GM23338 (cell line): ENCODE measurements around the gene ABCA1. TPM values are rescaled to one million over a fixed set of nuclear protein-coding genes. Genes with fewer than 3 reads are reported as not detected.

ENCODE experiments used
- ATAC-seq: fragments of 200-7000 bp; cut with Tn5 transposase; 3 replicates; pipeline ENCODE4 v1.9.1; 2020
- DNase-seq: peaks from one replicate; pipeline ENCODE4 v3.0.0-alpha.2; 2015; ENCODE audit warnings: low spot score
- H2AFZ ChIP-seq: fragments of 200-600 bp; sonication (generic); 2 replicates; pipeline ENCODE4 v1.8.0; 2016; ENCODE audit warnings: antibody characterized with exemption, mild to moderate bottlenecking, moderate library complexity
- H3F3A ChIP-seq: fragments of 200-600 bp; sonication (generic); replicated peaks from 2 replicates; pipeline ENCODE4 v1.8.0; 2017; ENCODE audit warnings: antibody characterized with exemption, mixed run types, low read depth
- H3K27ac ChIP-seq: fragments of 200-600 bp; sonication (generic); 2 replicates; pipeline ENCODE4 v1.6.1; 2016; ENCODE audit warnings: low read depth
- H3K27me3 ChIP-seq: fragments of 200-600 bp; sonication (generic); 2 replicates; pipeline ENCODE4 v1.8.0; 2016; ENCODE audit warnings: mild to moderate bottlenecking, mixed run types, moderate library complexity; ENCODE audit not compliant: insufficient read depth
- H3K36me3 ChIP-seq: fragments of 200-600 bp; sonication (generic); 2 replicates; pipeline ENCODE4 v1.8.0; 2016; ENCODE audit warnings: mild to moderate bottlenecking; ENCODE audit not compliant: insufficient read depth
- H3K4me1 ChIP-seq: fragments of 200-600 bp; sonication (generic); 2 replicates; pipeline ENCODE4 v1.8.0; 2016; ENCODE audit warnings: mild to moderate bottlenecking, moderate library complexity; ENCODE audit not compliant: insufficient read depth
- H3K4me2 ChIP-seq: fragments of 200-600 bp; sonication (generic); 2 replicates; pipeline ENCODE4 v1.7.1; 2017; ENCODE audit warnings: mixed run types
- H3K4me3 ChIP-seq: fragments of 200-600 bp; sonication (generic); 2 replicates; pipeline ENCODE4 v1.6.1; 2016; ENCODE audit warnings: mixed run types
- H3K79me2 ChIP-seq: fragments of 200-600 bp; sonication (generic); replicated peaks from 2 replicates; pipeline ENCODE4 v1.8.0; 2017; ENCODE audit warnings: mild to moderate bottlenecking; ENCODE audit not compliant: insufficient read depth
- H3K9me2 ChIP-seq: fragments of 200-600 bp; sonication (generic); 2 replicates; pipeline ENCODE4 v1.8.0; 2017; ENCODE audit not compliant: insufficient read depth
- H4K20me1 ChIP-seq: fragments of 200-600 bp; sonication (generic); replicated peaks from 2 replicates; pipeline ENCODE4 v1.8.0; 2017; ENCODE audit warnings: mild to moderate bottlenecking; ENCODE audit not compliant: insufficient read depth
- H3K27ac Mint-ChIP-seq: 2 replicates; pipeline ENCODE4 v1.8.0; 2020; ENCODE audit warnings: inconsistent platforms, mild to moderate bottlenecking, moderate library complexity, mixed read lengths
- H3K27me3 Mint-ChIP-seq: 3 replicates; pipeline ENCODE4 v1.8.0; 2022; ENCODE audit warnings: low read depth, mild to moderate bottlenecking, moderate library complexity, mixed read lengths, inconsistent platforms; ENCODE audit not compliant: insufficient read depth, poor library complexity
- H3K36me3 Mint-ChIP-seq: 3 replicates; pipeline ENCODE4 v1.8.0; 2021; ENCODE audit warnings: low read depth, mild to moderate bottlenecking, inconsistent platforms, moderate library complexity, mixed read lengths
- H3K4me1 Mint-ChIP-seq: 3 replicates; pipeline ENCODE4 v1.8.0; 2020; ENCODE audit warnings: mild to moderate bottlenecking, inconsistent platforms, mixed read lengths
- H3K4me3 Mint-ChIP-seq: 3 replicates; pipeline ENCODE4 v1.8.0; 2021; ENCODE audit warnings: moderate library complexity, mild to moderate bottlenecking, inconsistent platforms, mixed read lengths
- H3K9me3 Mint-ChIP-seq: 3 replicates; pipeline ENCODE4 v1.8.0; 2020; ENCODE audit warnings: moderate library complexity, mild to moderate bottlenecking, inconsistent platforms, mixed read lengths
- CREB1 ChIP-seq: fragments of 250-450 bp; sonication (Bioruptor Pico); IDR thresholded peaks from 2 replicates; pipeline ENCODE4 v1.5.0; 2020; ENCODE audit warnings: low read depth, mild to moderate bottlenecking, moderate library complexity
- CTCF ChIP-seq, 2 experiments: fragments of 200-600 bp in 1 of 2; sonication (generic) in 1 of 2; conservative IDR thresholded peaks; 2 replicates each; pipeline versions ENCODE4 v1.5.1 to v1.6.1; 2016 to 2017; ENCODE audit warnings: antibody characterized with exemption in 2 of 2, low read depth in 2 of 2, mild to moderate bottlenecking in 2 of 2, moderate library complexity in 1 of 2
- EZH2 ChIP-seq: fragments of 200-600 bp; sonication (generic); IDR thresholded peaks from one replicate; pipeline ENCODE4 v1.8.0; 2017; ENCODE audit warnings: antibody characterized with exemption, mild to moderate bottlenecking, low read depth; ENCODE audit not compliant: unreplicated experiment
- EZH2phosphoT487 ChIP-seq: fragments of 200-600 bp; sonication (generic); IDR thresholded peaks from one replicate; pipeline ENCODE4 v1.8.1; 2018; ENCODE audit warnings: antibody characterized with exemption; ENCODE audit not compliant: unreplicated experiment
- NANOG ChIP-seq: IDR thresholded peaks from 2 replicates; pipeline ENCODE4 v1.6.1; 2016; ENCODE audit warnings: antibody characterized with exemption, borderline replicate concordance
- POLR2AphosphoS5 ChIP-seq: IDR thresholded peaks from 2 replicates; pipeline ENCODE4 v1.6.1; 2016; ENCODE audit warnings: antibody characterized with exemption, low read depth
- ZNF331 ChIP-seq: fragments of 250-450 bp; sonication (Bioruptor Pico); IDR thresholded peaks from 2 replicates; pipeline ENCODE4 v1.5.0; 2020; ENCODE audit warnings: low read depth, mild to moderate bottlenecking, moderate library complexity
- ZNF462 ChIP-seq: fragments of 250-450 bp; sonication (Bioruptor Pico); IDR thresholded peaks from 2 replicates; pipeline ENCODE4 v1.5.0; 2020; ENCODE audit warnings: mild to moderate bottlenecking, moderate library complexity
- polyA plus RNA-seq: library from polyadenylated mRNA; unstranded; fragments of >200 nt; fragmentation: Nextera tagmentation; extraction: Ambion mirVana; gene quantifications from 2 replicates; pipeline ENCODE4 v1.2.1, GENCODE V29; 2016
- total RNA-seq: library from RNA; depleted of rRNA; stranded (reverse); fragments of >200 nt; shearing (Covaris generic); gene quantifications from 2 replicates; pipeline ENCODE4 v1.2.3, GENCODE V29; 2014

Gene ABCA1
- total and polyA plus RNA-seq, 2 experiments from 2014 or later, result 1.4 to 2.8 TPM

- no peak for TF ChIP-seq ZNF462 (CRISPR knock-in tag)
- TF ChIP-seq ZNF331, result no peak
- no peak for TF ChIP-seq EZH2phosphoT487
- TF ChIP-seq POLR2AphosphoS5, result no peak
- TF ChIP-seq NANOG, result no peak
These were observed 91.7 kb downstream of the ABCA1 start (continued) for GRCh38 chr9:104836235-104836634.

- no peaks in the 10 kb centered on the region for H3K36me3 ChIP-seq
- ATAC-seq, result no peak
- TF ChIP-seq ZNF462 (CRISPR knock-in tag) (no peak), CREB1 (no peak), CTCF (conservative IDR thresholded peaks at IDR 0.05; ENCODE audit: low read depth in 2 of 2) (no peak), EZH2 (no peak)
These were observed 92.8 kb downstream of the ABCA1 start for GRCh38 chr9:104835161-104835560.

More at GRCh38 chr9:104835161-104835560, 92.8 kb downstream of the ABCA1 start:
- Histone ChIP-seq H2AFZ (no peak overlapping the region), H3K27ac (no peak overlapping the region), H3K79me2 (no peaks in the 10 kb centered on the region), H3K4me3 (no peak overlapping the region), H3K27me3 (no peaks in the 10 kb centered on the region), H3K9me2 (no peaks in the 10 kb centered on the region), H3K4me1 (peaks cover 6% of the 10 kb centered on the region; the same call in 1 of the 2 replicates), H4K20me1 (no peaks in the 10 kb centered on the region), H3F3A (no peaks in the 10 kb centered on the region), H3K4me2 (no peak overlapping the region)
- DNase-seq, result no peak
- no peaks in the 10 kb centered on the region for H3K9me3 Mint-ChIP-seq
- H3K27me3 Mint-ChIP-seq, result peaks cover 2% of the 10 kb centered on the region
- peaks cover 45% of the 10 kb centered on the region for H3K36me3 Mint-ChIP-seq
- H3K4me3 Mint-ChIP-seq, result no peak overlapping the region
- no peak overlapping the region for H3K27ac Mint-ChIP-seq
- no peaks in the 10 kb centered on the region for H3K4me1 Mint-ChIP-seq
